IgD-negative memory B cell (primary cell): Measurements from ENCODE around the gene RAB30. TPM values are rescaled to one million over a fixed set of nuclear protein-coding genes. Genes with fewer than 3 reads are reported as not detected.
"Not testable (repeated sequence)": the region's sequence is repeated elsewhere in the genome, so short reads cannot be mapped to it uniquely, and the experiment has no call there.

ENCODE experiments used
- H3K27ac Mint-ChIP-seq, 3 donors: one replicate each; pipeline ENCODE4 v1.8.0; 2020 to 2022; ENCODE audit warnings: mild to moderate bottlenecking in 3 of 3, mixed read lengths in 3 of 3, moderate library complexity in 1 of 3
- H3K27me3 Mint-ChIP-seq: one replicate; pipeline ENCODE4 v1.8.0; 2021; ENCODE audit warnings: mixed read lengths
- H3K36me3 Mint-ChIP-seq: one replicate; pipeline ENCODE4 v1.8.0; 2020; ENCODE audit warnings: mild to moderate bottlenecking, mixed read lengths
- H3K4me1 Mint-ChIP-seq, 3 donors: one replicate each; pipeline ENCODE4 v1.8.0; 2020 to 2022; ENCODE audit warnings: mixed read lengths in 3 of 3, mild to moderate bottlenecking in 1 of 3
- H3K4me3 Mint-ChIP-seq, 4 donors: one replicate each; pipeline ENCODE4 v1.8.0; 2020 to 2022; ENCODE audit warnings: mild to moderate bottlenecking in 4 of 4, mixed read lengths in 4 of 4, moderate library complexity in 3 of 4
- H3K9me3 Mint-ChIP-seq, 3 donors: one replicate each; pipeline ENCODE4 v1.8.0; 2020 to 2021; ENCODE audit warnings: mixed read lengths in 3 of 3, mild to moderate bottlenecking in 1 of 3
- polyA plus RNA-seq: library from polyadenylated mRNA; unstranded; fragments of 300-500 nt; fragmentation: Illumina TruSeq; gene quantifications from one replicate; pipeline ENCODE4 v1.2.3, GENCODE V29; 2021

The RAB30 gene
- polyA plus RNA-seq, 1 donor from 2014 or later: 39.4 TPM

GRCh38 chr11:82955736-82956453, 115.8 kb downstream of the RAB30 start:
- Mint-ChIP-seq H3K4me1 (peaks cover 47 to 61% (median 52%) of the 10 kb centered on the region in 3 donors), H3K36me3 (peaks cover 13% of the 10 kb centered on the region), H3K4me3 (peak overlapping the region in 2 of 4 donors; percentile 73 to 79), H3K9me3 (peaks cover 7 to 26% (median 22%) of the 10 kb centered on the region in 3 donors), H3K27ac (peak overlapping the region; percentile 86 to 89 (median 88))
- H3K27me3 Mint-ChIP-seq: not testable (repeated sequence)

GRCh38 chr11:82950502-82950901, 121.2 kb downstream of the RAB30 start:
- not testable (repeated sequence) for H3K27ac Mint-ChIP-seq, H3K4me3 Mint-ChIP-seq, H3K27me3 Mint-ChIP-seq
- Mint-ChIP-seq H3K4me1 (peaks cover 18 to 32% (median 24%) of the 10 kb centered on the region in 3 donors), H3K36me3 (peaks cover 13% of the 10 kb centered on the region), H3K9me3 (peaks cover 7 to 21% (median 18%) of the 10 kb centered on the region in 3 donors)

GRCh38 chr11:82949352-82949751, 122.3 kb downstream of the RAB30 start:
- Mint-ChIP-seq H3K27ac (no peak overlapping the region), H3K4me1 (peaks cover 12 to 29% (median 19%) of the 10 kb centered on the region in 3 donors), H3K9me3 (peaks cover 7 to 18% (median 12%) of the 10 kb centered on the region in 3 donors), H3K4me3 (no peak overlapping the region), H3K27me3 (no peaks in the 10 kb centered on the region), H3K36me3 (peaks cover 13% of the 10 kb centered on the region)

- no peak overlapping the region for H3K4me3 Mint-ChIP-seq
- H3K27ac Mint-ChIP-seq: no peak overlapping the region
- peaks cover 2 to 12% (median 2%) of the 10 kb centered on the region in 3 donors for H3K9me3 Mint-ChIP-seq
- H3K27me3 Mint-ChIP-seq: no peaks in the 10 kb centered on the region
- peaks cover 2 to 15% (median 4%) of the 10 kb centered on the region in 3 donors for H3K4me1 Mint-ChIP-seq
- peaks cover 4% of the 10 kb centered on the region for H3K36me3 Mint-ChIP-seq
Measured at GRCh38 chr11:82945682-82946081, 126.0 kb downstream of the RAB30 start.

- not testable (repeated sequence) for H3K36me3 Mint-ChIP-seq, H3K27ac Mint-ChIP-seq, H3K4me3 Mint-ChIP-seq, H3K27me3 Mint-ChIP-seq
- Mint-ChIP-seq H3K4me1 (peaks cover 2 to 15% (median 4%) of the 10 kb centered on the region in 3 donors), H3K9me3 (peaks cover 2 to 13% (median 3%) of the 10 kb centered on the region in 3 donors)
Measured at GRCh38 chr11:82945041-82945440, 126.7 kb downstream of the RAB30 start.

DNA sequence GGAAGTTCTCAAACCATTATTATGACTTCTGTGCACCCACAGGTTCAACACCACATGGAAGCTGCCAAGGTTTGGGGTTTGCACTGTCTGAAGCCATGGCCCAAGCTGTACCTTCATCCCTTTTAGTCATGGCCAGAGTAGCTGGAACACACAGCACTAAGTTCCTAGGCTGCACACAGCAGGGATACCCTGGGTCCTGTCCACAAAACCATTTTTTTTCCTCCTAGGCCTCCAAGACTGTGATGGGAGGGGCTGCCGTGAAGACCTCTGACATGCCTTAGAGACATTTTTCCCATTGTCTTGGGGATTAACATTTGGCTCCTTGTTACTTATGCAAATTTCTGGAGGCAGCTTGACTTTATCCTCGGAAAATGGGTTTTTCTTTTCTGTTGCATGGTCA, 127.5 kb downstream of the RAB30 start:
- H3K9me3 Mint-ChIP-seq: peaks cover 2 to 13% (median 3%) of the 10 kb centered on the region in 3 donors
- peaks cover 5% of the 10 kb centered on the region for H3K36me3 Mint-ChIP-seq
- H3K27ac Mint-ChIP-seq: no peak overlapping the region
- peaks cover 2 to 15% (median 4%) of the 10 kb centered on the region in 3 donors for H3K4me1 Mint-ChIP-seq
- H3K27me3 Mint-ChIP-seq: no peaks in the 10 kb centered on the region
- no peak overlapping the region for H3K4me3 Mint-ChIP-seq

DNA sequence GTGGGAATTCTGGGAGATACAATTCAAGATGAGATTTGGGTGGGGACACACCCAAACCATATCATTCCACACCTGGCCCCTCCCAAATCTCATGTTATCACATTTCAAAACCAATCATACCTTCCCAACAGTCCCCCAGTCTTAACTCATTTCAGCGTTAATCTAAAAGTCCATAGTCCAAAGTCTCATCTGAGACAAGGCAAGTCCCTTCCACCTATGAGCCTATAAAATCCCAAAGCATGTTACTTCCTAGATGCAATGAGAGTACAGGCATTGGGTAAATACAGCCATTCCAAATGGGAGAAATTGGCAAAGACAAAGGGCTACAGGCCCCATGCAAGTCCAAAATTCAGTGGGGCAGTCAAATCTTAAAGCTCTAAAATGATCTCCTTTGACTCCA, 128.3 kb downstream of the RAB30 start:
- not testable (repeated sequence) for H3K4me3 Mint-ChIP-seq, H3K36me3 Mint-ChIP-seq, H3K27me3 Mint-ChIP-seq, H3K27ac Mint-ChIP-seq
- peaks cover 2 to 13% (median 3%) of the 10 kb centered on the region in 3 donors for H3K9me3 Mint-ChIP-seq
- H3K4me1 Mint-ChIP-seq: peaks cover 2 to 15% (median 4%) of the 10 kb centered on the region in 3 donors

GRCh38 chr11:82942376-82942775, 129.3 kb downstream of the RAB30 start:
- H3K4me1 Mint-ChIP-seq: peaks cover 2 to 15% (median 4%) of the 10 kb centered on the region in 3 donors
- no peaks in the 10 kb centered on the region for H3K27me3 Mint-ChIP-seq
- H3K27ac Mint-ChIP-seq: no peak overlapping the region
- no peak overlapping the region for H3K4me3 Mint-ChIP-seq
- peaks cover 2 to 13% (median 3%) of the 10 kb centered on the region in 3 donors for H3K9me3 Mint-ChIP-seq
- H3K36me3 Mint-ChIP-seq: peaks cover 5% of the 10 kb centered on the region

DNA sequence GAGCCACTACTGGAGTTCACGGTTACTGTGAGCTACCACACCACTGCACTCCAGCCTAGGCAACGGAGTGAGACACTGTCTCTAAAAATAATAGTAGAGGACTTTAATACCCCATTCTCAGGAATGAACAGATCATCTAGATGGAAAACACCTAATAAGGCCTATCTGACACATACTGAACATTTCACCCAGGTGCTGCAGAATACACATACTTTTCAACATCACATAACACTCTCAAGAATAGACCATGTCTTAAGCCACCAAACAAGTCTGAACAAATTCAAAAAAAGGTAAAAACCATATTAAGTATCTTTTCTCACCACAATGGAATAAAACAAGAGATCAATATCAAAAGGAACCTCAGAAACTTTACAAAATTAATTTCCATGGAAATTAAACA, 132.2 kb downstream of the RAB30 start:
- Mint-ChIP-seq H3K4me1 (peaks cover 0 to 2% (median 0%) of the 10 kb centered on the region in 3 donors), H3K27ac (peak overlapping the region in 1 of 3 donors; percentile 37), H3K36me3 (peaks cover 5% of the 10 kb centered on the region), H3K9me3 (peaks cover 0 to 13% (median 3%) of the 10 kb centered on the region in 3 donors), H3K27me3 (no peaks in the 10 kb centered on the region), H3K4me3 (no peak overlapping the region)

GRCh38 chr11:82937554-82937953, 134.1 kb downstream of the RAB30 start:
- Mint-ChIP-seq H3K9me3 (peaks cover 0 to 13% (median 3%) of the 10 kb centered on the region in 3 donors), H3K4me3 (no peak overlapping the region), H3K4me1 (peaks cover under 1 to 5% (median 3%) of the 10 kb centered on the region in 3 donors), H3K27me3 (no peaks in the 10 kb centered on the region), H3K36me3 (peaks cover 7% of the 10 kb centered on the region), H3K27ac (no peak overlapping the region)

- peaks cover 7 to 15% (median 8%) of the 10 kb centered on the region in 3 donors for H3K4me1 Mint-ChIP-seq
- no peak overlapping the region for H3K27ac Mint-ChIP-seq
- H3K27me3 Mint-ChIP-seq: no peaks in the 10 kb centered on the region
- peaks cover 4% of the 10 kb centered on the region for H3K36me3 Mint-ChIP-seq
- peaks cover 0 to 7% (median 3%) of the 10 kb centered on the region in 3 donors for H3K9me3 Mint-ChIP-seq
- H3K4me3 Mint-ChIP-seq: no peak overlapping the region
Measured at GRCh38 chr11:82936261-82936660, 135.4 kb downstream of the RAB30 start.

DNA sequence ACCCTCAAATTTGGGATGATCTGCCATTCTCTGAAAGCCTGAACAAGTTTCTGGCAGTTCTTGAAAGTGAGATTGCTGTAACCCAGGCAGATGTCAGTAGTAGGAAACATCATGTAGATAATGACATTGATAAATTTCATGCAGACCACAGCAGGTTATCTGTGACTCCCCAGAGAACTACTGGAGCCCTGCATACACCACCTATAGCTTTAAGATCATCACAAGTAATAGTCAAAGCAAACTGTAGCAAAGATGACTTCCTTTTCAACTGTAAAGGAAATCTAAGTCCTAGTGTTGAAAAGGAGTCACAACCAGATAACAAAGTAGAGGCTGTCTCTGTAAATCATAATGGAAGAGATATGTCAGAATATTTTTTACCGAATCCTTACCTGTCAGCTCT, 139.1 kb downstream of the RAB30 start:
- no peaks in the 10 kb centered on the region for H3K27me3 Mint-ChIP-seq
- H3K9me3 Mint-ChIP-seq: no peaks in the 10 kb centered on the region
- H3K4me1 Mint-ChIP-seq: peaks cover 20 to 39% (median 27%) of the 10 kb centered on the region in 3 donors

GRCh38 chr11:82930734-82931133, 141.0 kb downstream of the RAB30 start:
- peaks cover 26 to 46% (median 32%) of the 10 kb centered on the region in 3 donors for H3K4me1 Mint-ChIP-seq
- no peak overlapping the region for H3K27ac Mint-ChIP-seq
- H3K9me3 Mint-ChIP-seq: no peaks in the 10 kb centered on the region
- no peaks in the 10 kb centered on the region for H3K27me3 Mint-ChIP-seq
- peak overlapping the region in 2 of 4 donors; percentile 54 to 75 for H3K4me3 Mint-ChIP-seq
- H3K36me3 Mint-ChIP-seq: peaks cover 2% of the 10 kb centered on the region

More for the DNA sequence above, 139.1 kb downstream of the RAB30 start:
- Mint-ChIP-seq H3K4me3 (no peak overlapping the region), H3K27ac (peak overlapping the region in 1 of 3 donors; percentile 39), H3K36me3 (peaks cover 2% of the 10 kb centered on the region)

DNA sequence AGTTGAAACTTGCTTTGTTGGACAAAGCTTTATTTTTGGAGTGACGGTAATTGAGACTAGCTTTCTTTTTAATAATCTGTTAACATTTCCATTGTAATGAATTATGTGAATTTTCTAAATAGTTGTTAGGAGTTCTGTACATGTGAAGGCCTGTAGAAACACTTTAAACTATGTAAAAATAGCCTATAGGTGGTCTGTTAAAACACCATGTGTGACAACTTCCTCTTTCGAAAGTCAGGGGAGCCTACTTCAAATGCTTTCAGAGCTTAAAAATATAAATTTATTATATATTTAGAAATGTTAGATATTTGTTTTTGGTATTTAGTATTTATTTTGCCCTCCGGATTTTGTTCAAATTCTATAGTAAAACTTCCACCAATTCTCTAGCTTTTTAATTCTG, 141.5 kb downstream of the RAB30 start:
- H3K4me1 Mint-ChIP-seq: peaks cover 26 to 46% (median 32%) of the 10 kb centered on the region in 3 donors
- peaks cover 2% of the 10 kb centered on the region for H3K36me3 Mint-ChIP-seq
- peak overlapping the region in 3 of 4 donors; percentile 30 to 88 (median 83) for H3K4me3 Mint-ChIP-seq
- peak overlapping the region in 2 of 3 donors; percentile 69 to 79 for H3K27ac Mint-ChIP-seq
- H3K9me3 Mint-ChIP-seq: no peaks in the 10 kb centered on the region
- no peaks in the 10 kb centered on the region for H3K27me3 Mint-ChIP-seq

DNA sequence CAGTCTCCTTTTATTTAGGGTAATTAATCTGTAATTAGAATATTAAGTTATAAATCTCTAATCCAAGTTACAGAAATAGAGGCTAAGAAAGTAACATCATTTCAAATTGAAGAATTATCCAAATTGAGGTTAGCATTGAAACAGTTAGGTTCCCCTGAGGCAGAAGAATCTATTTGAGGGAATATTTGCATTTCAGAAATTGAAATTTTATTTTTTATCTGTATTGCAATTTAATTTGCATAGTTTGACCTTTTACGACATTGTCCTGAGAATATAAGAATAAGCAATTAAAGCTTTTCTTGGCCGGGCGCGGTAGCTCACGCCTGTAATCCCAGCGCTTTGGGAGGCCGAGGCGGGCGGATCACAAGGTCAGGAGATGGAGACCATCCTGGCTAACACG, 142.6 kb downstream of the RAB30 start:
- Mint-ChIP-seq H3K27me3 (no peaks in the 10 kb centered on the region), H3K4me1 (peaks cover 29 to 47% (median 37%) of the 10 kb centered on the region in 3 donors), H3K27ac (peak overlapping the region in 1 of 3 donors; percentile 69), H3K4me3 (peak overlapping the region in 2 of 4 donors; percentile 83 to 88), H3K9me3 (no peaks in the 10 kb centered on the region), H3K36me3 (peaks cover 2% of the 10 kb centered on the region)
